Adrenal gland (tissue), 5 donors: ENCODE data around the gene KCNG4.

ENCODE experiments used
- POLR2A ChIP-seq, 2 donors: fragments of 450-650 bp; IDR thresholded peaks; one replicate each; pipeline ENCODE4 v1.6.1; 2017; ENCODE audit warnings: antibody characterized with exemption in 2 of 2, mild to moderate bottlenecking in 2 of 2, moderate library complexity in 1 of 2
- TF ChIP-seq, protein P1 (sequence below), 6 experiments: fragments of 450-650 bp in 4 of 6; fragments of 200-600 bp in 2 of 6; sonication (generic) in 1 of 6; IDR thresholded peaks; 1 replicate in 5 of 6; 2 replicates in 1 of 6; pipeline versions ENCODE4 v1.5.1 to v1.8.0; 2016 to 2021; ENCODE audit warnings: antibody characterized with exemption in 6 of 6, mild to moderate bottlenecking in 2 of 6, moderate library complexity in 1 of 6
- donor health status: DM: no; HTN: no; CAD: no.

- TF ChIP-seq POLR2A (IDR thresholded peaks at IDR 0.05) = peak in 1 of 2 donors; percentile 11
- TF ChIP-seq, protein P1, sequence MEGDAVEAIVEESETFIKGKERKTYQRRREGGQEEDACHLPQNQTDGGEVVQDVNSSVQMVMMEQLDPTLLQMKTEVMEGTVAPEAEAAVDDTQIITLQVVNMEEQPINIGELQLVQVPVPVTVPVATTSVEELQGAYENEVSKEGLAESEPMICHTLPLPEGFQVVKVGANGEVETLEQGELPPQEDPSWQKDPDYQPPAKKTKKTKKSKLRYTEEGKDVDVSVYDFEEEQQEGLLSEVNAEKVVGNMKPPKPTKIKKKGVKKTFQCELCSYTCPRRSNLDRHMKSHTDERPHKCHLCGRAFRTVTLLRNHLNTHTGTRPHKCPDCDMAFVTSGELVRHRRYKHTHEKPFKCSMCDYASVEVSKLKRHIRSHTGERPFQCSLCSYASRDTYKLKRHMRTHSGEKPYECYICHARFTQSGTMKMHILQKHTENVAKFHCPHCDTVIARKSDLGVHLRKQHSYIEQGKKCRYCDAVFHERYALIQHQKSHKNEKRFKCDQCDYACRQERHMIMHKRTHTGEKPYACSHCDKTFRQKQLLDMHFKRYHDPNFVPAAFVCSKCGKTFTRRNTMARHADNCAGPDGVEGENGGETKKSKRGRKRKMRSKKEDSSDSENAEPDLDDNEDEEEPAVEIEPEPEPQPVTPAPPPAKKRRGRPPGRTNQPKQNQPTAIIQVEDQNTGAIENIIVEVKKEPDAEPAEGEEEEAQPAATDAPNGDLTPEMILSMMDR (IDR thresholded peaks at IDR 0.05) = peak; percentile 52 to 95 (median 82)
Measured at GRCh38 chr16:84175350-84176081, 64.3 kb downstream of the KCNG4 start.
